ENCODE data around the gene RTL10. TPM values are rescaled to one million over a fixed set of nuclear protein-coding genes. Genes with fewer than 3 reads are reported as not detected.
A peak's percentile ranks its signal among the peaks of the same experiment; 100 is the strongest.

The RTL10 gene, protein sequence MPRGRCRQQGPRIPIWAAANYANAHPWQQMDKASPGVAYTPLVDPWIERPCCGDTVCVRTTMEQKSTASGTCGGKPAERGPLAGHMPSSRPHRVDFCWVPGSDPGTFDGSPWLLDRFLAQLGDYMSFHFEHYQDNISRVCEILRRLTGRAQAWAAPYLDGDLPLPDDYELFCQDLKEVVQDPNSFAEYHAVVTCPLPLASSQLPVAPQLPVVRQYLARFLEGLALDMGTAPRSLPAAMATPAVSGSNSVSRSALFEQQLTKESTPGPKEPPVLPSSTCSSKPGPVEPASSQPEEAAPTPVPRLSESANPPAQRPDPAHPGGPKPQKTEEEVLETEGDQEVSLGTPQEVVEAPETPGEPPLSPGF
- total RNA-seq (14.8 and 15.2 TPM in 2 replicates), polyA plus RNA-seq (4.9 and 6.4 TPM in 2 replicates), polyA minus RNA-seq (5.5 and 7.9 TPM in 2 replicates)
- 7.6 TPM for total RNA-seq (2013)

DNA sequence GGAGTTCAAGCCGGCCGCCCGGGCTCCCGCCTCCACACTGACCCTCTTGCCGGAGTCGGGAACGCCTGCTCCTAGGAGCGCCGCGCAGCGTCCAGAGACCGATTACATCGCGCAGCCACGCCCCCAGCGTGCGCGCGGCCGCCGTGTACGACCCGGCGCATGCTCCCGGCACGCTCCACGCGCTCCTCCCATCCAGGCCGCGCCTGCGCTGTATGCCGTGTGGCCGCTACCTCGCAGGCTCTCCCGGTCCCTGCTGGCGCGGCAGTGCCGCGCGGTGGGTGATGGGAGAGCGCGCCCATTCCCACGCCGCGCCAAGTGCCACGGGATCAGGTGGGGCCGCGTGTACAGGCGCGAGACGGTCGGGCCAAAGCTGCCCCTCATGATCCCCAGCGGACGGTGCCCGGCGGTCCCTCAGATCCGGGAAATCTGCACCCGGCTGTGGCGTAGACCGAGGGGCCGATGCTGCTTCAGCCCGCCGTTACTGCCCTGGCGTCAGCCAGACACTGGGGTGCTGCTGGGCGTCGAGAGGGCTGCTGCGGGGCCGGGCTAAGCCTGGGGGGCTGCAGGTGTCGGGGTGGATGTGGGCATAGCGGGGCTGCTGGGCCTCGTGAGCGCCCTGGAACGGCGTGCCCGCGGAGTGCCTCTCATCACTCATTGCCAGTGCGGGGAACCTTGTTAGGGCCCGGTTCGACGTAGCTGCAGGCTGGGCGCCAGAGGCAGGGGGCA lies at the start of gene RTL10, which contains the start of gene GNB1L:
RTL10 (minus strand) TSS at position 97 of the 726 bp plus-strand sequence. CDS start 2,613 bp downstream, outside the sequence.
GNB1L (minus strand) TSS at position 97 of the 726 bp plus-strand sequence. CDS start 33,519 bp downstream, outside the sequence.
- no peaks in the 10 kb centered on the region for H3K9me3 Mint-ChIP-seq (ENCODE audit: insufficient read depth)
- Histone ChIP-seq H3K9me3 (ENCODE audit: control extremely low read depth in 1 of 3, control insufficient read depth in 2 of 3, insufficient read depth in 1 of 3, low read length in 2 of 3) (no peaks in the 10 kb centered on the region), H3K4me3 (ENCODE audit: control extremely low read depth in 1 of 5, extremely low read depth in 1 of 5, insufficient read depth in 1 of 5, low read depth in 2 of 5, low read length in 4 of 5) (peak within 1 kb of the TSS; percentile 70 to 97 (median 88)), H3K27ac (ENCODE audit: low read length in 2 of 2) (peak within 1 kb of the TSS; percentile 85 to 88), H3K79me2 (ENCODE audit: control insufficient read depth, insufficient read depth, low read length) (peaks cover 44% of the 10 kb centered on the region), H3K4me1 (ENCODE audit: control insufficient read depth in 2 of 2, insufficient read depth in 2 of 2, low read length in 2 of 2) (peaks cover 21 to 26% of the 10 kb centered on the region in 2 donors), H3K9ac (ENCODE audit: low read length) (peak within 1 kb of the TSS; percentile 97), H3K27me3 (replicated peaks in 1 of 4; ENCODE audit: control extremely low read depth in 1 of 4, control insufficient read depth in 3 of 4, insufficient read depth in 4 of 4, low read length in 3 of 4) (no peaks in the 10 kb centered on the region), H3K36me3 (replicated peaks in 1 of 2; ENCODE audit: control extremely low read depth in 1 of 2, control insufficient read depth in 1 of 2, extremely low read depth in 1 of 2, insufficient read depth in 2 of 2, low read length in 1 of 2) (peaks cover 0 to 16% of the 10 kb centered on the region in 2 experiments), H2AFZ (ENCODE audit: insufficient read depth, low read depth, low read length, poor library complexity, severe bottlenecking) (peak within 1 kb of the TSS; percentile 98), H3K4me2 (replicated peaks; ENCODE audit: low read depth, low read length, poor library complexity, severe bottlenecking) (peak within 1 kb of the TSS; percentile 94), H4K20me1 (ENCODE audit: control insufficient read depth, insufficient read depth, low read length, poor library complexity, severe bottlenecking) (peaks cover 26% of the 10 kb centered on the region)
- WGBS (ENCODE audit: insufficient coverage), result under 1% methylated on average over 81 of the region's 81 CpGs
- ATAC-seq (ENCODE audit: low read depth) (peak; percentile 93), DNase-seq (peak; percentile 97)
- CTCF ChIA-PET, result interaction anchor here (0.9 to 1.4 kb wide), 4 partner anchors 12 to 125 kb away, joined by 3 to 6 read pairs (median 4); no protein-coding TSS in a partner anchor
- no peaks in the 10 kb centered on the region for H3K27me3 Mint-ChIP-seq
- POLR2A ChIA-PET, result interaction anchor here (0.5 to 1.3 kb wide), 2 partner anchors 37 to 101 kb away, joined by 3 read pairs; no protein-coding TSS in a partner anchor
- H3K4me1 Mint-ChIP-seq, result peaks cover 43% of the 10 kb centered on the region
- TF ChIP-seq, protein P1, sequence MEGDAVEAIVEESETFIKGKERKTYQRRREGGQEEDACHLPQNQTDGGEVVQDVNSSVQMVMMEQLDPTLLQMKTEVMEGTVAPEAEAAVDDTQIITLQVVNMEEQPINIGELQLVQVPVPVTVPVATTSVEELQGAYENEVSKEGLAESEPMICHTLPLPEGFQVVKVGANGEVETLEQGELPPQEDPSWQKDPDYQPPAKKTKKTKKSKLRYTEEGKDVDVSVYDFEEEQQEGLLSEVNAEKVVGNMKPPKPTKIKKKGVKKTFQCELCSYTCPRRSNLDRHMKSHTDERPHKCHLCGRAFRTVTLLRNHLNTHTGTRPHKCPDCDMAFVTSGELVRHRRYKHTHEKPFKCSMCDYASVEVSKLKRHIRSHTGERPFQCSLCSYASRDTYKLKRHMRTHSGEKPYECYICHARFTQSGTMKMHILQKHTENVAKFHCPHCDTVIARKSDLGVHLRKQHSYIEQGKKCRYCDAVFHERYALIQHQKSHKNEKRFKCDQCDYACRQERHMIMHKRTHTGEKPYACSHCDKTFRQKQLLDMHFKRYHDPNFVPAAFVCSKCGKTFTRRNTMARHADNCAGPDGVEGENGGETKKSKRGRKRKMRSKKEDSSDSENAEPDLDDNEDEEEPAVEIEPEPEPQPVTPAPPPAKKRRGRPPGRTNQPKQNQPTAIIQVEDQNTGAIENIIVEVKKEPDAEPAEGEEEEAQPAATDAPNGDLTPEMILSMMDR (IDR thresholded peaks at IDR 0.05), result no peak
- no peak for TF ChIP-seq EZH2 (IDR thresholded peaks at IDR 0.05; ENCODE audit: borderline replicate concordance, insufficient read depth, low read depth, low read length, poor library complexity, severe bottlenecking)
- peak within 1 kb of the TSS; percentile 95 for H3K4me3 Mint-ChIP-seq
- H3K27ac Mint-ChIP-seq, result peak within 1 kb of the TSS; percentile 97
- intact Hi-C loops (cut with micrococcal nuclease), result loop anchor here (1.0 to 10.0 kb wide), 5 partner anchors 36 to 230 kb away; partner anchors contain the start of genes ARVCF and DGCR8

Measured in B cell (primary cell).